HepG2 (cell line): Measurements from ENCODE around the gene SYNE3. TPM values are rescaled to one million over a fixed set of nuclear protein-coding genes. Genes with fewer than 3 reads are reported as not detected.

Experiments used
- ATAC-seq: fragments of 200-7000 bp; cut with Tn5 transposase; 3 replicates; pipeline ENCODE4 v1.9.1; 2020; ENCODE audit warnings: mild to moderate bottlenecking, moderate library complexity
- BruUV-seq: library from RNA; stranded (reverse); fragments of 400-500 nt; replicated peaks from 2 replicates; lab custom pipeline; 2021; lab: Mats Ljungman, UMichigan
- CTCF ChIA-PET: fragments of 300-600 bp; formaldehyde crosslinking; extraction: SDS; loops from one replicate; lab custom pipeline; 2021; ENCODE audit warnings: low total read pairs, inconsistent platforms, low intra/inter-chr PET ratio; lab: Yijun Ruan, JAX
- POLR2A ChIA-PET: fragments of 350-600 bp; sonication (Branson Sonifier 250); formaldehyde crosslinking; loops from one replicate; lab custom pipeline; 2020; ENCODE audit warnings: antibody characterized with exemption, inconsistent platforms; lab: Yijun Ruan, JAX
- DNase-seq: peaks from one replicate; pipeline ENCODE4 v3.0.0-alpha.2; 2015; ENCODE audit warnings: low spot score
- FAIRE-seq: peaks from 3 replicates; lab custom pipeline; 2011; peaks lifted over from hg19 to GRCh38; lab: Jason Lieb, UNC
- H2AFZ ChIP-seq: one replicate; pipeline ENCODE4 v1.6.1; 2011; ENCODE audit warnings: low read length, inconsistent platforms
- H3K27ac ChIP-seq: fragments of 300-600 bp; 3 replicates; pipeline ENCODE4 v1.8.0; 2011; ENCODE audit warnings: mixed run types, mild to moderate bottlenecking, mixed read lengths, low read length, inconsistent platforms; ENCODE audit not compliant: insufficient read depth; ENCODE audit errors: extremely low read length
- H3K27me3 ChIP-seq, 2 experiments: fragments of 200-600 bp in 1 of 2; 2 replicates in 1 of 2; 3 replicates in 1 of 2; pipeline versions ENCODE4 v1.6.0 to v1.8.0; 2011; ENCODE audit warnings: low read length in 2 of 2, mild to moderate bottlenecking in 2 of 2, moderate library complexity in 2 of 2, inconsistent platforms in 1 of 2; ENCODE audit not compliant: insufficient read depth in 2 of 2, control insufficient read depth in 1 of 2
- H3K36me3 ChIP-seq, 2 experiments: fragments of 200-600 bp in 1 of 2; replicated peaks in 1 of 2; 2 replicates in 1 of 2; 3 replicates in 1 of 2; pipeline versions ENCODE4 v1.5.1 to v1.8.0; 2011; ENCODE audit warnings: low read length in 2 of 2, inconsistent platforms in 1 of 2; ENCODE audit not compliant: insufficient read depth in 2 of 2, control insufficient read depth in 1 of 2
- H3K4me1 ChIP-seq: 2 replicates; pipeline ENCODE4 v1.5.1; 2012; ENCODE audit warnings: low read length, inconsistent platforms; ENCODE audit not compliant: insufficient read depth
- H3K4me2 ChIP-seq: 2 replicates; pipeline ENCODE4 v1.6.0; 2011; ENCODE audit warnings: low read depth, low read length, inconsistent platforms
- H3K4me3 ChIP-seq, 3 experiments: fragments of 200-600 bp in 1 of 3; sonication (generic), shearing (Covaris generic) in 1 of 3; replicated peaks in 1 of 3; 2 replicates each; pipeline ENCODE4 v1.5.1; 2011 to 2016; ENCODE audit warnings: low read length in 3 of 3, inconsistent platforms in 2 of 3, low read depth in 2 of 3, mild to moderate bottlenecking in 2 of 3, control low read depth in 1 of 3, mixed read lengths in 1 of 3; ENCODE audit not compliant: insufficient read depth in 1 of 3
- H3K79me2 ChIP-seq: one replicate; pipeline ENCODE4 v1.6.1; 2011; ENCODE audit warnings: low read length, inconsistent platforms; ENCODE audit not compliant: insufficient read depth
- H3K9ac ChIP-seq: 2 replicates; pipeline ENCODE4 v1.6.0; 2011; ENCODE audit warnings: mild to moderate bottlenecking, low read depth, low read length, inconsistent platforms; ENCODE audit not compliant: insufficient read depth
- H3K9me3 ChIP-seq: 2 replicates; pipeline ENCODE4 v1.5.1; 2012; ENCODE audit warnings: mild to moderate bottlenecking, low read length
- H4K20me1 ChIP-seq: 2 replicates; pipeline ENCODE4 v1.6.0; 2011; ENCODE audit warnings: inconsistent platforms, mild to moderate bottlenecking, low read length, moderate library complexity; ENCODE audit not compliant: insufficient read depth
- CENPT ChIP-seq: sonication (generic); formaldehyde crosslinking; IDR thresholded peaks from 2 replicates; pipeline ENCODE4 v1.8.0; 2022; ENCODE audit warnings: low read depth, mild to moderate bottlenecking, moderate library complexity, missing genetic modification reagents
- WGBS: methylation state at CpG from one replicate; pipeline ENCODE4 v1.1.6; 2017; ENCODE audit warnings: low lambda C conversion rate; 5-methylcytosine and 5-hydroxymethylcytosine counted together
- in situ Hi-C: cut with HindIII; loops from 2 replicates; pipeline ENCODE4 v1.10.0; 2017; ENCODE audit warnings: low pct_unique_long_range_greater_than_20kb; ENCODE audit not compliant: extremely low pct_ligation_motif_present
- intact Hi-C: fragments of 100-400 bp; cut with micrococcal nuclease; formaldehyde crosslinking; loops from one replicate; pipeline ENCODE4 v1.10.0; 2022; ENCODE audit not compliant: unreplicated experiment
- polyA plus RNA-seq, 8 experiments: library from polyadenylated mRNA; depleted of rRNA in 3 of 8; stranded (reverse) in 7 of 8; unstranded in 1 of 8; fragments of >200 nt; fragmentation: Illumina TruSeq in 4 of 8; extraction: Trizol in 4 of 8; gene quantifications; 2 replicates each; pipeline versions ENCODE4 v1.2.1 to v1.2.3, GENCODE V29; 2011 to 2016; ENCODE audit warnings: low read depth in 4 of 8, missing spikeins in 1 of 8, mixed read lengths in 1 of 8; ENCODE audit not compliant: insufficient read depth in 1 of 8
- total RNA-seq, 5 experiments: library from RNA; depleted of rRNA; stranded (reverse); fragments of >200 nt; fragmentation: Illumina TruSeq; extraction: Trizol; gene quantifications; 2 replicates each; pipeline ENCODE4 v1.2.3, GENCODE V29; 2016; ENCODE audit warnings: low read depth in 1 of 5
- TF ChIP-seq, protein P1 (sequence below), 2 experiments: fragments of 450-650 bp in 1 of 2; sonication (generic) in 1 of 2; formaldehyde crosslinking in 1 of 2; IDR thresholded peaks; 2 replicates each; pipeline versions ENCODE4 v1.6.1 to v1.8.0; 2016 to 2022; ENCODE audit warnings: antibody characterized with exemption in 1 of 2, mild to moderate bottlenecking in 1 of 2, missing genetic modification reagents in 1 of 2

SYNE3 gene
- total and polyA plus RNA-seq, 2 of the 13 experiments (the other 11 are each of a cell fraction or from before 2014, with no cell fraction given) = 7.8 to 8.0 TPM

DNA sequence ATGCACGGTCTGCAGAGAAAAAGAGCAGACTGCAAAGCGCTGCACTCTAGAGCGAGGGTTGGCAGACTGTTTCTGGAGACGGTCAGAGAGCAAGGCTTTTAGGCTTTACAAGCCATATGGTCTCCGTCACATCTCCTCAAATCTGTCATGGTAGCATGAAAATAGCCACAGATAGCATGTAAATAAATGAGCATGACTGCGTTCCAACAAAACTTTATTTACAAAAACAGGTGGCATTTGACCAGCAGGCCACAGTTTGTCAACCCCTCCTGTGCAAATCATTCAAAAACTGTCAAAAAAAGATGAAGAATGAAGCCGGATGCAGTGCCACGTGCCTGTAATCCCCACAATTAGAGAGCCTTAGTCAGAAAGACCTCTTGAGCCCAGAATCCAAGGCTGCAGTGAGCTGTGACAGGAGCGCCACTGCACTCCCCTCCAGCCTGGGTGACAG is 18.9 kb downstream of the SYNE3 start:
- Histone ChIP-seq H3K27ac (no peak overlapping the region), H3K4me3 (no peak overlapping the region), H3K4me2 (no peak overlapping the region), H4K20me1 (peaks cover 11% of the 10 kb centered on the region; the same call in 1 of the 2 replicates), H3K36me3 (no peaks in the 10 kb centered on the region; a peak in 1 of 5 replicates), H3K27me3 (no peaks in the 10 kb centered on the region), H3K4me1 (peaks cover 65% of the 10 kb centered on the region), H3K9ac (no peak overlapping the region), H2AFZ (no peak overlapping the region), H3K9me3 (no peaks in the 10 kb centered on the region), H3K79me2 (peaks cover 12% of the 10 kb centered on the region)
- TF ChIP-seq, protein P1, sequence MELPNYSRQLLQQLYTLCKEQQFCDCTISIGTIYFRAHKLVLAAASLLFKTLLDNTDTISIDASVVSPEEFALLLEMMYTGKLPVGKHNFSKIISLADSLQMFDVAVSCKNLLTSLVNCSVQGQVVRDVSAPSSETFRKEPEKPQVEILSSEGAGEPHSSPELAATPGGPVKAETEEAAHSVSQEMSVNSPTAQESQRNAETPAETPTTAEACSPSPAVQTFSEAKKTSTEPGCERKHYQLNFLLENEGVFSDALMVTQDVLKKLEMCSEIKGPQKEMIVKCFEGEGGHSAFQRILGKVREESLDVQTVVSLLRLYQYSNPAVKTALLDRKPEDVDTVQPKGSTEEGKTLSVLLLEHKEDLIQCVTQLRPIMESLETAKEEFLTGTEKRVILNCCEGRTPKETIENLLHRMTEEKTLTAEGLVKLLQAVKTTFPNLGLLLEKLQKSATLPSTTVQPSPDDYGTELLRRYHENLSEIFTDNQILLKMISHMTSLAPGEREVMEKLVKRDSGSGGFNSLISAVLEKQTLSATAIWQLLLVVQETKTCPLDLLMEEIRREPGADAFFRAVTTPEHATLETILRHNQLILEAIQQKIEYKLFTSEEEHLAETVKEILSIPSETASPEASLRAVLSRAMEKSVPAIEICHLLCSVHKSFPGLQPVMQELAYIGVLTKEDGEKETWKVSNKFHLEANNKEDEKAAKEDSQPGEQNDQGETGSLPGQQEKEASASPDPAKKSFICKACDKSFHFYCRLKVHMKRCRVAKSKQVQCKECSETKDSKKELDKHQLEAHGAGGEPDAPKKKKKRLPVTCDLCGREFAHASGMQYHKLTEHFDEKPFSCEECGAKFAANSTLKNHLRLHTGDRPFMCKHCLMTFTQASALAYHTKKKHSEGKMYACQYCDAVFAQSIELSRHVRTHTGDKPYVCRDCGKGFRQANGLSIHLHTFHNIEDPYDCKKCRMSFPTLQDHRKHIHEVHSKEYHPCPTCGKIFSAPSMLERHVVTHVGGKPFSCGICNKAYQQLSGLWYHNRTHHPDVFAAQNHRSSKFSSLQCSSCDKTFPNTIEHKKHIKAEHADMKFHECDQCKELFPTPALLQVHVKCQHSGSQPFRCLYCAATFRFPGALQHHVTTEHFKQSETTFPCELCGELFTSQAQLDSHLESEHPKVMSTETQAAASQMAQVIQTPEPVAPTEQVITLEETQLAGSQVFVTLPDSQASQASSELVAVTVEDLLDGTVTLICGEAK (IDR thresholded peaks at IDR 0.05) = no peak
- TF ChIP-seq, protein P1 (CRISPR knock-in tag; IDR thresholded peaks at IDR 0.05) = peak; percentile 61
- TF ChIP-seq CENPT (CRISPR knock-in tag) = no peak
- no peak for ATAC-seq
- 83% methylated on average over 9 of the region's 9 CpGs for WGBS
- intact Hi-C loops = no loop called here
- no peak for FAIRE-seq
- DNase-seq = no peak
- ChIA-PET POLR2A (no interaction called here), CTCF (no interaction called here)
- in situ Hi-C loops = no loop called here
- no TSS peak for BruUV-seq
